B cell (primary cell): ENCODE data around the gene CDC20B.

Experiments used
- CTCF ChIP-seq: fragments of 200-600 bp; IDR thresholded peaks from one replicate; pipeline ENCODE4 v1.8.0; 2022; ENCODE audit warnings: antibody characterized with exemption, mild to moderate bottlenecking
- EZH2 ChIP-seq: IDR thresholded peaks from 2 replicates; pipeline ENCODE4 v1.6.1; 2012; ENCODE audit warnings: borderline replicate concordance, low read depth, mild to moderate bottlenecking, moderate library complexity, low read length; ENCODE audit not compliant: insufficient read depth, poor library complexity, severe bottlenecking

GRCh38 chr5:55140908-55141665 is 31.9 kb downstream of the CDC20B start:
- no peak for TF ChIP-seq CTCF
- TF ChIP-seq EZH2: no peak
